ENCODE measurements around the gene C2orf92.
A peak's percentile ranks its signal among the peaks of the same experiment; 100 is the strongest.

Gene C2orf92

DNA sequence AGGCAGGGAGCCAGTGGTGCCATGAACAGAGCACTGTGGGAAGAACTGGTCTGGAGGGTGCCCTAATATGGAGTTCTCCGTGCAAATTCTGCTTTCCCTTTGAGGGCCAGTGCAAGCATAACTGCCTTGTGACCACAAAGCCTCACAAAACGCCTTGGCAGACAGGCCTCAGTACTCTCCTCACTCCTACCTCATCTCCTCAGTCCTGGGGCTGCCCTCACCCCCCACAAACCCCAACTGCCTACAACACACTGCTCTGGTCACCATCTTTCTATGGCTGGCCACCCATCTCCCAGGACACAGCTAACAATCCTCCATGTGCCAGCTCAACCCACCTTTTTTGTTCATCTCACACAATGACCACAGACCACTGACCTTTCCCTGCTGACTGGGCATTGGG lies 14.7 kb upstream of the C2orf92 start:
- H3K27ac Mint-ChIP-seq, result peak overlapping the region; percentile 59
- H3K4me3 Mint-ChIP-seq, result no peak overlapping the region
- peaks cover 18% of the 10 kb centered on the region for H3K9me3 Mint-ChIP-seq
- peaks cover 73% of the 10 kb centered on the region for H3K36me3 Mint-ChIP-seq (ENCODE audit: low read depth)
- H3K27me3 Mint-ChIP-seq, result no peaks in the 10 kb centered on the region
- H3K4me1 Mint-ChIP-seq (ENCODE audit: low read depth), result peaks cover 60% of the 10 kb centered on the region
- intact Hi-C loops (cut with micrococcal nuclease), result no loop called here

DNA sequence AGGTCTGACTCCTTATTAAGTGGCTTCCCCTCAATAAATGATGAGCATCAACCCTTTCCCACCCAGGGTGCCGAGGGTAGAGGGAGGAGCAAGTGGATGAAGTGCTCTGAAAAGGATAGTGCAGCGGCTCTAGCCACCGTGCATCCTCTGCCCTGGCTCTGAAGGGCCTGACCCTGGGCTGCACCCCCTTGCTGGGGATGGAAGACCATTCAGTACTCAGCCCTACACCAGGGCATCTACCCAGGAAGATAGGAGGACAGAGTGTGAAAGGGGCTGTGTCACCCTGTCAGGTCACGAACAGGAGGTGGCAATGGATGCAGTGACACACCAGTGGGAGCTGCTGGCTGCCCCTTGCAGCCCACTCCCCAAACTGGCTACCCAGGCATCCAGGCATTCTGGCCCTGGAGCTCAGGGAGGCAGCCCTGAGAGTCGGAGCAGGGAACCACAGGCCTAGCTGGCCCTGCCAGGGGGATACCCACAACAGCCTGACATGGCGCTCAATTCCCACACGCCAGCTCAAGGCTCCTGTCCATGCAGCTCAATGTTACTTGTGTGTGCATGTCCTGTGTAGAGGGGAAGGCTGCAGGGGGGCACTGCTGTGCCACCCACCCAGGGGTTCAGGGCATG lies 13.3 kb upstream of the C2orf92 start:
- H3K27me3 Mint-ChIP-seq, result no peaks in the 10 kb centered on the region
- H3K9me3 Mint-ChIP-seq, result peaks cover 18% of the 10 kb centered on the region
- H3K27ac Mint-ChIP-seq, result no peak overlapping the region
- no peak overlapping the region for H3K4me3 Mint-ChIP-seq
- peaks cover 70% of the 10 kb centered on the region for H3K4me1 Mint-ChIP-seq (ENCODE audit: low read depth)
- H3K36me3 Mint-ChIP-seq (ENCODE audit: low read depth), result peaks cover 70% of the 10 kb centered on the region
- intact Hi-C loops (cut with micrococcal nuclease), result no loop called here

DNA sequence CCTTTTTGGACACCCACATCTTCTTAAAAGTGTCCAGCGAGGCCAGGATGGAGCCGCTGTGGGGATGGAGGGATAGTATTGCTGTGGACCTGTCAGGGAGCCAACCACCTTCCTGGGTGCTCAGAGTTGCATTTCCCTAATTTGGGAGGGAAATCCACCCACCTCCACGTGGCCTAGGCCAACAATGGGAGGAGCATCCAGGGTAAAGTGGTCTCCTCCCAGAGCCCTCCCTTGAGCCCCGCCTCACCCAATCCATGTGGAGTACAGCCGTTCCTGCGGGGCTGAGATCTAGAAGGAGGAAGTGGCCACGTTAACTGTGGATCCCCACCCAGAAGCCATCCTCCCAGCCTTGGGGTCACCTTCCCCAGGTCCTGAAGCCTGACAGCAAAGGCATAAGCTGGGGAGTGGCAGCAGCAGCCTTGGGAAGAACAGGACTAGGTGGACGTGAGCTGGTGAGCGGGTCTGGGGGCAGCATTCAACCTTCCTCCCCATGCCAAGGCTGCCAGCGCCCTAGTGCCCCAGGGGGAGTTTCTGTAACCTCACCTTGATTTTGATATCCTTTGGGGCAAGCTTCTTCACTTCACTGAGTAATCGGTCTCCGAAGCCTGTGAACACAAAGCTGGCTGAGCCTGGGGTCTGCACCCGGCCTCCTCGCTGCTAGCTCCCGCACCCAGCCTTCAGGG lies 12.5 kb upstream of the C2orf92 start:
- peaks cover 75% of the 10 kb centered on the region for H3K36me3 Mint-ChIP-seq (ENCODE audit: low read depth)
- no peaks in the 10 kb centered on the region for H3K27me3 Mint-ChIP-seq
- peak overlapping the region; percentile 30 for H3K27ac Mint-ChIP-seq
- peaks cover 18% of the 10 kb centered on the region for H3K9me3 Mint-ChIP-seq
- H3K4me3 Mint-ChIP-seq, result no peak overlapping the region
- intact Hi-C loops (cut with micrococcal nuclease), result no loop called here
- peaks cover 77% of the 10 kb centered on the region for H3K4me1 Mint-ChIP-seq (ENCODE audit: low read depth)

DNA sequence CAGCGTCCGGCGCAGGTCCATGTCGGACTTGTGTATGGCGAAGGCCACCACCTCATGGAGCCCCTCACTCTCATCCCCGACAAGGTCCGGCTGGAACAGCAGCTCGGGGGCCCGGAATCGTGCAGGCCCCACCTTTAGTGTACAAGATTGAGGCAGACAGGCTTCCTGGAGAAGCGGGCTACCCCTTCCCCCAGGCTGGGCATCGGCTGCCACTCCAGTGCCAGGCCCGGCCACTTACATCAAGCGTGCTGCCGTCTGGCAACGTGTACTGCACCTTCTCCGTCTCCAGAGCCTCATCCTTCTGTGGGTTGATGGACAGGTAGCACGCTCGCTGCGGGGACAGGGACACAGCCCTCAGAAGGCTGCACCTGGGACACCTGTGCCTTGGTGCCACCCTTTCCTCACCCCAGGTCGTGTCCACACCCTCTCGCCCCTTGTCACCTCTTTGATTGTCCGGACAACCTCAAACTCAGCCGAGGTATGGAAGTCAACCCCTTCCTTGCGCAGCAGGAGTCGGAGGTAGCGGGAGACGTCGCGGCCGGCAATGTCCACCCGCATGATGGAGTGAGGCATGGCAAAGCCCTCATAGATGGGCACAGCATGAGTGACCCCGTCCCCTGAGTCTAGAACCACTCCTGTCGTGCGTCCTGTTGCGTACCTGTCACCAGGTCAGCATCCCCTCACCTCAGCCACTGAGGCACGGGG lies 11.4 kb upstream of the C2orf92 start:
- H3K4me3 Mint-ChIP-seq, result no peak overlapping the region
- H3K9me3 Mint-ChIP-seq, result peaks cover 18% of the 10 kb centered on the region
- H3K36me3 Mint-ChIP-seq (ENCODE audit: low read depth), result peaks cover 79% of the 10 kb centered on the region
- no peaks in the 10 kb centered on the region for H3K27me3 Mint-ChIP-seq
- intact Hi-C loops (cut with micrococcal nuclease), result no loop called here
- H3K27ac Mint-ChIP-seq, result peak overlapping the region; percentile 30
- H3K4me1 Mint-ChIP-seq (ENCODE audit: low read depth), result peaks cover 80% of the 10 kb centered on the region

DNA sequence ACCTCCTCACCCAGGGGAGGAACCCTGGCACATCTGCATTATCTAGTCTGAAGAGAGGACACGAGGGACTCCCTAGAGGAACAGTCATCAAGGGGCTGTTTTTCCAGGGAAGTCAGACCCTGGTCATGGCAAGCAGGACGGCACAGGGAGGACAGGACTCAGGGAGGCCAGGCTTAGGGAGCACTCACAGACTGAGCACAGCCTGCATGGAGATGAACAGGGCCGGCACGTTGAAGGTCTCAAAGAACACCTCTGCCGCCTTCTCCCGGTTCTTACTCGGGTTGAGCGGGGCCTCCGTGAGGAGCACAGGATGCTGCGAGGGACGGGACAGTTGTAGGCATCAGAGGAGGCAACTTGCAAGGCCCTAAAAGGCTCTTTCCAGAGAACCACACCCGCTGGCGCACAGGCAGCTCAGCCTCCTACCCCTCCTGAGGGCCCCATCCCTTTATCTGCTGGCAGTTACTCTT lies 10.8 kb upstream of the C2orf92 start:
- H3K27ac Mint-ChIP-seq, result no peak overlapping the region
- peaks cover 16% of the 10 kb centered on the region for H3K9me3 Mint-ChIP-seq
- peaks cover 82% of the 10 kb centered on the region for H3K36me3 Mint-ChIP-seq (ENCODE audit: low read depth)
- H3K4me3 Mint-ChIP-seq, result no peak overlapping the region
- H3K4me1 Mint-ChIP-seq (ENCODE audit: low read depth), result peaks cover 75% of the 10 kb centered on the region
- H3K27me3 Mint-ChIP-seq, result no peaks in the 10 kb centered on the region
- intact Hi-C loops (cut with micrococcal nuclease), result no loop called here

DNA sequence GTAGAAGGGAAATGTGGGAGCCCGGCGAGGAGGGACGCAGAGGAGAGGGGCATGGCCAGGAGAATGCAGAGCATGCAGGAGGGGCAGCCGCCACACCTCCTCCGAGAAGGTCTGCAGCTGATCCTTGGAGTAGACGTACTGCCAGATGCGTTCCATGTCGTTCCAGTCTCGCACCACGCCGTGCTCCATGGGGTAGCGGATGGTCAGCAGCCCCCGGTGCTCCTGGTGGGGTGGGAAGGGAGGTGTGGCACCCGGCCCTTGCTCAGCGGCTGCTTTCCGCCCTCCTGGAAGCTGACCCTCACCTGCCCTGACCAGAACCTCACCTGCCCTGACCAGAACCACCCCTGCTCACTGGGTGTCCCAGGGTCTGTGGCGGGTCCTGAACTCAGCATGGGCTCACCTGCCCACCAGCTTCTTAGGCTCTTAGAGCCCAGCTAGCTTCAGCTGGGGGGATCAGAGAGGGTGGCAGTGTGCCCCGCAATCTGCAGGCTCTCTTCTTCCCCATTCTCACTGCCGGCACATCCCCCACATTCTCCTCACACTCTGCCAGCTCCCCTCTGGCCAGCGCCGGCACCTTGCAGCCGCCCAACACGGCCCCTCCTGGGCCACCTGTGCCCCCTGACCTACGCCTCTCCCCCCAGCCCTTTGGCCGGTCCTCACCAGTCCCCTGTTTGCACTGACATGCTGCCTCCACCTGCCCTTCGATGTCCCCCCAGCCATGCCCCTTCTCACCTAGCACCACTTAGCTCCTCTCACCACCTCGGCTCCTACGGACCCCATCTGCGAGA lies 10.1 kb upstream of the C2orf92 start:
- peak overlapping the region; percentile 70 for H3K27ac Mint-ChIP-seq
- peaks cover 9% of the 10 kb centered on the region for H3K9me3 Mint-ChIP-seq
- peak overlapping the region; percentile 6 for H3K4me3 Mint-ChIP-seq
- intact Hi-C loops (cut with micrococcal nuclease), result loop anchor here (5.0 kb wide), 1 partner anchor 948 kb away; the partner anchor contains the start of genes COA5 and UNC50
- peaks cover 68% of the 10 kb centered on the region for H3K4me1 Mint-ChIP-seq (ENCODE audit: low read depth)
- H3K36me3 Mint-ChIP-seq (ENCODE audit: low read depth), result peaks cover 76% of the 10 kb centered on the region
- H3K27me3 Mint-ChIP-seq, result no peaks in the 10 kb centered on the region

DNA sequence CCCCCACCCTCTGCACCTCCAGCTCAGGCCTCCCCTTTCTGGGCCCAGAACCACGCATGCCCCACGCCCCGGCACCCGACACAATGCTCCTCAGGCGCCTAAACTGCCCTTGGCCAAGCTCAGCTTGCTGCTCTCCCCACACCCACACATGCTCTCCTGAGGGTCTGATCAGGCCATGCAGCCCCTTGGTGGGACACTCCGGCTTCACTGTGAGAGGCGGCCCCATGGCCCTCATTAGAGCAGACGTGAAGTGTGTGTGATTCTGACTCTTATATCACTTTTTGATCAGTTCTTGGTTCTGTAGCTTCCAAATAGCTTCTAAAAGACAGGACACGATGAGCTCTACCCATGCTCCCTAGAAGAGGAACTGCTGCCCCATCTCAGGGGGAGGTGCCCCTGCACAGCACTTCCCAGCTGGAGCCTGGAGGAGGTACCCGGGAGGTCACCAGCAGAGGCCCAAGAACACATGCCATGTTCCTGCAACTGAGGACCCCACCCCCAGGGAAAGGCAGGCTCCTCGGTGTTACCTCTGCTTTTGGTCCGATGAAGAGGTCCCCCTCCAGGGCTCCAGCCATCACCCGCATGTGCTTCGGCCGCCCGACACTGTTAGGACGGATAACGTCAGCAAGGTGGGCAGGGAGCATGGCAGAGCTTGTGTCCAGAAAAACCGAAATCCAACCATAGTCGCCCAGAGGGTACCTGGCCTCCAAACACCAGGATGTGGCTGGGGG lies 9.3 kb upstream of the C2orf92 start:
- no peaks in the 10 kb centered on the region for H3K27me3 Mint-ChIP-seq
- H3K36me3 Mint-ChIP-seq (ENCODE audit: low read depth), result peaks cover 68% of the 10 kb centered on the region
- peak overlapping the region; percentile 2 for H3K4me3 Mint-ChIP-seq
- peak overlapping the region; percentile 70 for H3K27ac Mint-ChIP-seq
- peaks cover 1% of the 10 kb centered on the region for H3K9me3 Mint-ChIP-seq
- peaks cover 61% of the 10 kb centered on the region for H3K4me1 Mint-ChIP-seq (ENCODE audit: low read depth)
- intact Hi-C loops (cut with micrococcal nuclease), result loop anchor here (5.0 kb wide), 1 partner anchor 947 kb away; the partner anchor contains the start of genes COA5 and UNC50

DNA sequence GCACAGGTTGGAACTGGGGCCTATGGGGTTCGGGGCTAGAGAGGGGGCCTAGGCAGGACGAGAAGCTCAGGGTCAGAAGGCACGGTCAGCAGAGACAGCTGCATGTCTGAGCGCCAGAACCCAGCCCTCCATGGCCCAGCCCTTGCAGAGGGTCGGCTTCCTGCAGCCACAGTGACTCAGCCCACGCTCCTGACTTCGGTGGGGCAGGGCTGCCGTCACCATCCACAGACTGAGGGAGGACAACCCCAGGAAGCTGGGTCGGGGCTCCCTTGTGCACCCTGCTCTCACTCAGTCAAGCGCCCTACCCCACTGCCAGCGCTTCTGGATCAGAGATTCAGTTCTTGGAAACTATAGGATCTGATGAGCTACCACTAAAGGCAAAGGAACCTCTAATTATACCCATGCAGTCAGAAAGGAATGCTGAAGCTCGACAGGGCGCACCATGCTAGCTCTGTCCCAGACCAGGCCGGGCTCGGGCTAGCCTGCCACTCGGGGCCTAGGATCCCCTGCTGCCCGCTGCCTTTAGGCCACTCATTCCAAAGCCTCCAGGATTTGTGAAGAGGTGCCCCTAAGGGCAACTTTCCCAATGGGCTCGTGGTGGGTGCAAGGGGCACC lies 8.6 kb upstream of the C2orf92 start:
- intact Hi-C loops (cut with micrococcal nuclease), result loop anchor here (5.0 kb wide), 1 partner anchor 946 kb away; the partner anchor contains the start of genes COA5 and UNC50
- Mint-ChIP-seq H3K27ac (peak overlapping the region; percentile 70), H3K9me3 (no peaks in the 10 kb centered on the region), H3K27me3 (no peaks in the 10 kb centered on the region), H3K36me3 (ENCODE audit: low read depth) (peaks cover 62% of the 10 kb centered on the region), H3K4me3 (no peak overlapping the region), H3K4me1 (ENCODE audit: low read depth) (peaks cover 56% of the 10 kb centered on the region)

DNA sequence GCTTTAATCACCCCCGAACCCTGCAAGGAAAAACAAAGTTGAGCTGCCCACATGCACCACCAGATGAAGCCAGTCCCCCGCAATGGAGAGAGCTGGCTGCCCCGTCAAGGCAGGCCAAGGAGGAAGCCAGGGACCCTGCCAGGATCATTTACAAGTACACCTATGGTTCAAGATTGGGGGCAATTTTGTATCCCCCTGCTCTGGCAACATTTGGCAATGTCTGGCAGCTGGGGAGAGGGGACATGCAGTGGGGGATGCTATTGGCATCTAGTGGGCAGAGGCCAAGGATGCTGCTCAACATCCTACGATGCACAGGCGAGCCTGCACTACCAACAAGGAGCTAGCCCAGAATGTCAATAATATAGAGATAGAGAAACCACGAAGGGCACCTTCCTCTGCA lies 7.6 kb upstream of the C2orf92 start:
- H3K27ac Mint-ChIP-seq, result peak overlapping the region; percentile 70
- H3K4me3 Mint-ChIP-seq, result peak overlapping the region; percentile 88
- H3K27me3 Mint-ChIP-seq, result no peaks in the 10 kb centered on the region
- H3K36me3 Mint-ChIP-seq (ENCODE audit: low read depth), result peaks cover 51% of the 10 kb centered on the region
- peaks cover 55% of the 10 kb centered on the region for H3K4me1 Mint-ChIP-seq (ENCODE audit: low read depth)
- no peaks in the 10 kb centered on the region for H3K9me3 Mint-ChIP-seq
- intact Hi-C loops (cut with micrococcal nuclease), result loop anchor here (5.0 kb wide), 1 partner anchor 945 kb away; the partner anchor contains the start of genes COA5 and UNC50

DNA sequence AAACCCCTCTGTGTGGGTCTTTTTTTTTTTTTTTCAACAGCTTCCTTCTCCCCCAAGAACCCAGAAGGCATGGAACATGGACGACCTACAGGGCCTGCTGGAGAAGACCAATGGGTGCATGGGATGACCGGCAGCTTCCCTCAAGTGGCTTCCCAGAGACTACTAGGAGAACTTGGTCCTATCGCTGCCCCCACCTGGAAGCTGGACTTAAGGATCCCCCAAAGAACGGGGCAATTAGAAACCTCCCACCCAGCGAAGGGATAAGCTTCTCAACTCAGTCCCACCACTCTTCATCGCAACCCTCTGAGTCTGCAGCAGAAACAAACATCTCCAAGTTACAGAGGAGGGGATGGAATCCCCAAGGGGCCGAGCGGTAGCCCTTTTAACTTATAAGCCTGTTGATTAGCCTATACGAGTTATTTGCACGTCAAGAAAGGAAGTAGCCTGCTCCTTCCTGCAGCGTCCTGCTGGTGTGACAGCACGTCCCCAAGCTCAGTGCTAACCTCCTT lies 7.1 kb upstream of the C2orf92 start:
- H3K27me3 Mint-ChIP-seq, result no peaks in the 10 kb centered on the region
- no peaks in the 10 kb centered on the region for H3K9me3 Mint-ChIP-seq
- peak overlapping the region; percentile 95 for H3K27ac Mint-ChIP-seq
- peaks cover 46% of the 10 kb centered on the region for H3K36me3 Mint-ChIP-seq (ENCODE audit: low read depth)
- peaks cover 50% of the 10 kb centered on the region for H3K4me1 Mint-ChIP-seq (ENCODE audit: low read depth)
- H3K4me3 Mint-ChIP-seq, result peak overlapping the region; percentile 88
- intact Hi-C loops (cut with micrococcal nuclease), result loop anchor here (5.0 kb wide), 1 partner anchor 945 kb away; the partner anchor contains the start of genes COA5 and UNC50

DNA sequence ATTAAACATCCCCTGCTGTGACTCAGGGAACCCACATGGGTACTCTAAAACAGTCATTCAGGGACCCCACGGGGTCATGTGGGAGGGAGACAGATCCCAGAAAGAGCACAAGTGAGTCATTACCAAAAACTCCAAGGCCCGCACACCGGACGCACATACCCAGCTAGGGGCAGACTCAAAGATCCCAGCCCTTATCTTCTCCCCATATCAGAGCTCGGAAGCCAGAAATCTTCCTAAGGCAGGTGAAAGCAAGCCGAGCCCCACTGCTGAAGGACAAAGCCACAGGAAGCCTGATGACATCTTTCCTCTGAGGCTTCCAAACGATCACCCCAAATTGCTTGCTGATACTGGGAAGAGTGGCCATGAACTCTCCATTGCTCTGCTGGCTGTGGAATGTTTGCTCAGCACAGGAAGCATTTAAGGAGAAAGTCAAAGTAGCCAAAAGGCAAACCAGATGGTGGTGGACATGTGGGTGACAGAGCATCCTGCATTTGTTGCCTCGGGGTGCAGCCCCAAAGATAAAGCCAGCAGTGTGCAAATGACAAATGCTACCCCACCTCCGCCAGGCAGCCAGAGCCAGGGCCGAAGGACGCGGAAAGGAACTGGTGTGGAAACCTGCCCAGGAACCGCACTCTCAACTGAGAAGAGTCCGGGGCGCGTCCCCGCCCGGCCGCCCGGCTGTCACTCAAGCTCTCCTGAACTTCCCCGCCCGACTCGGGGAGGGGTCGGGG lies 6.5 kb upstream of the C2orf92 start:
- Mint-ChIP-seq H3K27ac (peak overlapping the region; percentile 95), H3K27me3 (no peaks in the 10 kb centered on the region), H3K4me3 (peak overlapping the region; percentile 88), H3K9me3 (no peaks in the 10 kb centered on the region), H3K36me3 (ENCODE audit: low read depth) (peaks cover 40% of the 10 kb centered on the region), H3K4me1 (ENCODE audit: low read depth) (peaks cover 44% of the 10 kb centered on the region)
- intact Hi-C loops (cut with micrococcal nuclease), result loop anchor here (5.0 kb wide), 1 partner anchor 944 kb away; the partner anchor contains the start of genes COA5 and UNC50

DNA sequence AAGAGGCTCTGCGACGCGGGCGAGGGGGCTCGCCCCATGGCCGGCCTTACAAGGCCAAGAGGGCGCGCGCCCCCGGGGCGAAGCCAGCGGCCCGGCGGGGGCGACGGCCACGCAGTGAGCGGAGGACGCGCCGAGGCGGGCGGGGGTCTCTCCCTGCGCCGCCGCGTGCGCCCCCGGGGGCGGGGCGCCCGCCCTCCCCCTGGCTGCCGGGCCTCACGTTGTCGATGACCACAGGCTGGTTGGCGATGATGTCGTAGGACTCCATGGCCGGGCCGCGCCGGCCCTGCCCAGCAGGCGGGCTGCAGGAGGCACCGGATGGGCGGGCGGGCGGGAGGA lies 5.9 kb upstream of the C2orf92 start:
- Mint-ChIP-seq H3K36me3 (ENCODE audit: low read depth) (peaks cover 34% of the 10 kb centered on the region), H3K4me3 (peak overlapping the region; percentile 88), H3K4me1 (ENCODE audit: low read depth) (peaks cover 39% of the 10 kb centered on the region), H3K27ac (peak overlapping the region; percentile 95), H3K9me3 (no peaks in the 10 kb centered on the region), H3K27me3 (no peaks in the 10 kb centered on the region)
- intact Hi-C loops (cut with micrococcal nuclease), result loop anchor here (5.0 kb wide), 1 partner anchor 944 kb away; the partner anchor contains the start of genes COA5 and UNC50

All from dendritic cell treated with granulocyte-macrophage colony-stimulating factor and Interleukin-4, amounts not matched to agents 40 ng/mL and 50 ng/mL, for 4 days (primary cell).